Astrocyte (in vitro differentiated cells and primary cell): ENCODE data around the gene TBX6.

Source experiments
- CTCF ChIP-seq: IDR thresholded peaks from 2 replicates; pipeline ENCODE4 v1.5.1; 2011; ENCODE audit warnings: low read depth, mild to moderate bottlenecking, inconsistent platforms, low read length, moderate library complexity; ENCODE audit not compliant: insufficient read depth
- EZH2 ChIP-seq: IDR thresholded peaks from 2 replicates; pipeline ENCODE4 v1.6.1; 2012; ENCODE audit warnings: mild to moderate bottlenecking, low read length, inconsistent platforms; ENCODE audit not compliant: insufficient read depth

- no peak for TF ChIP-seq CTCF
- TF ChIP-seq EZH2 = no peak
These were observed 12.2 kb downstream of the TBX6 start for GRCh38 chr16:30079480-30079879.
